Fibroblast of lung (primary cell): ENCODE results near the gene ZNF862.

Experiments used
- CTCF ChIP-seq, 2 donors: IDR thresholded peaks in 1 of 2; conservative IDR thresholded peaks in 1 of 2; 1 replicate in 1 of 2; 2 replicates in 1 of 2; pipeline ENCODE4 v1.5.1; 2011 to 2012; ENCODE audit warnings: low read length in 2 of 2, control low read depth in 1 of 2, inconsistent platforms in 1 of 2, low read depth in 1 of 2, mild to moderate bottlenecking in 1 of 2
- EZH2 ChIP-seq: IDR thresholded peaks from 2 replicates; pipeline ENCODE4 v1.5.1; 2012; ENCODE audit warnings: low read length, control low read depth, mild to moderate bottlenecking; ENCODE audit errors: missing control alignments

GRCh38 chr7:149816267-149816751 lies 21.9 kb upstream of the ZNF862 start:
- TF ChIP-seq CTCF (conservative IDR thresholded peaks at IDR 0.05 in 1 of 2, IDR thresholded peaks at IDR 0.05 in 1 of 2; ENCODE audit: low read depth in 1 of 2, low read length in 2 of 2) (no peak), EZH2 (no peak)
